ENCODE data around the gene KIAA0930. TPM values are rescaled to one million over a fixed set of nuclear protein-coding genes. Genes with fewer than 3 reads are reported as not detected.
A peak's percentile ranks its signal among the peaks of the same experiment; 100 is the strongest.
"Not testable (repeated sequence)": the region's sequence is repeated elsewhere in the genome, so short reads cannot be mapped to it uniquely, and the experiment has no call there.

KIAA0930 gene
- total and polyA plus RNA-seq, 2 donors (not counting 1 experiment from before 2014, with no cell fraction given): 27.0 to 46.8 TPM

- WGBS (ENCODE audit: insufficient coverage): 90% methylated on average over 20 of the region's 20 CpGs
- H3K4me3 Mint-ChIP-seq: peak overlapping the region; percentile 29
- ATAC-seq (ENCODE audit: low read depth) (no peak), DNase-seq (peak; percentile 32)
- no peak overlapping the region for H3K27ac ChIP-seq (ENCODE audit: low read length in 2 of 2)
- H3K27ac Mint-ChIP-seq: peak overlapping the region; percentile 74
- POLR2A ChIA-PET: interaction anchor here (1.0 to 2.1 kb wide), 2 partner anchors 15 to 49 kb away, joined by 4 to 9 read pairs; partner anchors contain the start of gene FAM118A
- no peaks in the 10 kb centered on the region for H3K79me2 ChIP-seq (ENCODE audit: control insufficient read depth, insufficient read depth, low read length)
- peak overlapping the region; percentile 89 for H3K4me2 ChIP-seq (replicated peaks; ENCODE audit: low read depth, low read length, poor library complexity, severe bottlenecking)
- intact Hi-C loops (cut with micrococcal nuclease): no loop called here
- H3K4me3 ChIP-seq (ENCODE audit: control extremely low read depth in 1 of 5, extremely low read depth in 1 of 5, insufficient read depth in 1 of 5, low read depth in 2 of 5, low read length in 4 of 5): no peak overlapping the region
- peaks cover 48% of the 10 kb centered on the region for H3K4me1 Mint-ChIP-seq
- peaks cover 0 to 3% (median 0%) of the 10 kb centered on the region in 4 experiments for H3K27me3 ChIP-seq (replicated peaks in 1 of 4; ENCODE audit: control extremely low read depth in 1 of 4, control insufficient read depth in 3 of 4, insufficient read depth in 4 of 4, low read length in 3 of 4)
- H3K9me3 Mint-ChIP-seq (ENCODE audit: insufficient read depth): no peaks in the 10 kb centered on the region
- CTCF ChIA-PET: interaction anchor here (1.7 to 2.1 kb wide), 2 partner anchors 24 to 176 kb away, joined by 5 to 8 read pairs; no protein-coding TSS in a partner anchor
- no peaks in the 10 kb centered on the region for H3K9me3 ChIP-seq (ENCODE audit: control extremely low read depth in 1 of 3, control insufficient read depth in 2 of 3, insufficient read depth in 1 of 3, low read length in 2 of 3)
- no peak overlapping the region for H3K9ac ChIP-seq (ENCODE audit: low read length)
- no peak overlapping the region for H2AFZ ChIP-seq (ENCODE audit: insufficient read depth, low read depth, low read length, poor library complexity, severe bottlenecking)
- TF ChIP-seq EZH2 (IDR thresholded peaks at IDR 0.05; ENCODE audit: borderline replicate concordance, insufficient read depth, low read depth, low read length, poor library complexity, severe bottlenecking): no peak
- no peak for TF ChIP-seq CTCF (IDR thresholded peaks at IDR 0.05)
- H3K27me3 Mint-ChIP-seq: no peaks in the 10 kb centered on the region
- H3K4me1 ChIP-seq (ENCODE audit: control insufficient read depth in 2 of 2, insufficient read depth in 2 of 2, low read length in 2 of 2): peaks cover 35 to 40% of the 10 kb centered on the region in 2 donors
- H3K36me3 ChIP-seq (replicated peaks in 1 of 2; ENCODE audit: control extremely low read depth in 1 of 2, control insufficient read depth in 1 of 2, extremely low read depth in 1 of 2, insufficient read depth in 2 of 2, low read length in 1 of 2): no peaks in the 10 kb centered on the region
- peaks cover 9% of the 10 kb centered on the region for H4K20me1 ChIP-seq (ENCODE audit: control insufficient read depth, insufficient read depth, low read length, poor library complexity, severe bottlenecking)
Measured at GRCh38 chr22:45261407-45262088, 20.9 kb upstream of the KIAA0930 start.

GRCh38 chr22:45260395-45260759 lies 19.7 kb upstream of the KIAA0930 start:
- H3K4me3 ChIP-seq (ENCODE audit: control extremely low read depth in 1 of 5, extremely low read depth in 1 of 5, insufficient read depth in 1 of 5, low read depth in 2 of 5, low read length in 4 of 5); intact Hi-C loops (cut with micrococcal nuclease); ATAC-seq (ENCODE audit: low read depth); CTCF ChIA-PET; H3K4me3 Mint-ChIP-seq; H3K9me3 Mint-ChIP-seq (ENCODE audit: insufficient read depth); H3K27ac Mint-ChIP-seq; POLR2A ChIA-PET; H2AFZ ChIP-seq (ENCODE audit: insufficient read depth, low read depth, low read length, poor library complexity, severe bottlenecking); H3K9me3 ChIP-seq (ENCODE audit: control extremely low read depth in 1 of 3, control insufficient read depth in 2 of 3, insufficient read depth in 1 of 3, low read length in 2 of 3); H3K27ac ChIP-seq (ENCODE audit: low read length in 2 of 2); H4K20me1 ChIP-seq (ENCODE audit: control insufficient read depth, insufficient read depth, low read length, poor library complexity, severe bottlenecking); H3K36me3 ChIP-seq (replicated peaks in 1 of 2; ENCODE audit: control extremely low read depth in 1 of 2, control insufficient read depth in 1 of 2, extremely low read depth in 1 of 2, insufficient read depth in 2 of 2, low read length in 1 of 2); H3K79me2 ChIP-seq (ENCODE audit: control insufficient read depth, insufficient read depth, low read length); H3K27me3 Mint-ChIP-seq; H3K27me3 ChIP-seq (replicated peaks in 1 of 4; ENCODE audit: control extremely low read depth in 1 of 4, control insufficient read depth in 3 of 4, insufficient read depth in 4 of 4, low read length in 3 of 4); H3K4me2 ChIP-seq (replicated peaks; ENCODE audit: low read depth, low read length, poor library complexity, severe bottlenecking); H3K9ac ChIP-seq (ENCODE audit: low read length); DNase-seq: not testable (repeated sequence)
- WGBS (ENCODE audit: insufficient coverage): 92% methylated on average over 7 of the region's 9 CpGs
- peaks cover 45% of the 10 kb centered on the region for H3K4me1 Mint-ChIP-seq
- H3K4me1 ChIP-seq (ENCODE audit: control insufficient read depth in 2 of 2, insufficient read depth in 2 of 2, low read length in 2 of 2): peaks cover 33 to 37% of the 10 kb centered on the region in 2 donors

All from B cell (primary cell).